ENCODE results near the gene CCN5.
A peak's percentile ranks its signal among the peaks of the same experiment; 100 is the strongest.

Gene CCN5

GRCh38 chr20:44746367-44747165, 31.4 kb downstream of the CCN5 start:
- Histone ChIP-seq H3K79me2 (ENCODE audit: control insufficient read depth, insufficient read depth, low read length, unreplicated experiment) (no peaks in the 10 kb centered on the region), H3K27me3 (ENCODE audit: insufficient read depth, low read length) (peaks cover 10% of the 10 kb centered on the region; the same call in 1 of the 2 replicates), H2AFZ (ENCODE audit: low read length, unreplicated experiment) (peak overlapping the region; percentile 61), H3K4me1 (ENCODE audit: control insufficient read depth, insufficient read depth, low read length, unreplicated experiment) (peaks cover 6% of the 10 kb centered on the region), H3K36me3 (ENCODE audit: insufficient read depth, low read length) (no peaks in the 10 kb centered on the region), H3K27ac (ENCODE audit: low read depth, low read length) (no peak overlapping the region), H3K4me3 (ENCODE audit: low read depth, low read length) (peak overlapping the region; percentile 79)

- Histone ChIP-seq H3K27me3 (ENCODE audit: insufficient read depth, low read length) (peaks cover 10% of the 10 kb centered on the region; the same call in 1 of the 2 replicates), H2AFZ (ENCODE audit: low read length, unreplicated experiment) (no peak overlapping the region)
Measured at GRCh38 chr20:44747166-44748004, 32.2 kb downstream of the CCN5 start.

GRCh38 chr20:44748005-44748370, 32.8 kb downstream of the CCN5 start:
- Histone ChIP-seq H3K27ac (ENCODE audit: low read depth, low read length) (no peak overlapping the region), H3K27me3 (ENCODE audit: insufficient read depth, low read length) (peaks cover 16% of the 10 kb centered on the region; the same call in 1 of the 2 replicates), H3K36me3 (ENCODE audit: insufficient read depth, low read length) (no peaks in the 10 kb centered on the region), H3K4me1 (ENCODE audit: control insufficient read depth, insufficient read depth, low read length, unreplicated experiment) (peaks cover 6% of the 10 kb centered on the region), H2AFZ (ENCODE audit: low read length, unreplicated experiment) (no peak overlapping the region), H3K4me3 (ENCODE audit: low read depth, low read length) (no peak overlapping the region), H3K79me2 (ENCODE audit: control insufficient read depth, insufficient read depth, low read length, unreplicated experiment) (no peaks in the 10 kb centered on the region)

More at GRCh38 chr20:44747166-44748004, 32.2 kb downstream of the CCN5 start:
- no peaks in the 10 kb centered on the region for H3K79me2 ChIP-seq (ENCODE audit: control insufficient read depth, insufficient read depth, low read length, unreplicated experiment)
- H3K27ac ChIP-seq (ENCODE audit: low read depth, low read length) = no peak overlapping the region
- no peaks in the 10 kb centered on the region for H3K36me3 ChIP-seq (ENCODE audit: insufficient read depth, low read length)
- no peak overlapping the region; the same call in 1 of the 2 replicates for H3K4me3 ChIP-seq (ENCODE audit: low read depth, low read length)
- H3K4me1 ChIP-seq (ENCODE audit: control insufficient read depth, insufficient read depth, low read length, unreplicated experiment) = peaks cover 6% of the 10 kb centered on the region

GRCh38 chr20:44750081-44750805, 35.1 kb downstream of the CCN5 start:
- Histone ChIP-seq H3K36me3 (ENCODE audit: insufficient read depth, low read length) (no peaks in the 10 kb centered on the region), H3K27ac (ENCODE audit: low read depth, low read length) (no peak overlapping the region), H3K27me3 (ENCODE audit: insufficient read depth, low read length) (peaks cover 25% of the 10 kb centered on the region; the same call in 1 of the 2 replicates), H3K4me3 (ENCODE audit: low read depth, low read length) (no peak overlapping the region), H3K4me1 (ENCODE audit: control insufficient read depth, insufficient read depth, low read length, unreplicated experiment) (peaks cover 6% of the 10 kb centered on the region), H2AFZ (ENCODE audit: low read length, unreplicated experiment) (no peak overlapping the region), H3K79me2 (ENCODE audit: control insufficient read depth, insufficient read depth, low read length, unreplicated experiment) (no peaks in the 10 kb centered on the region)

GRCh38 chr20:44752099-44752931, 37.1 kb downstream of the CCN5 start:
- H3K27me3 ChIP-seq (ENCODE audit: insufficient read depth, low read length) = peaks cover 15% of the 10 kb centered on the region; the same call in 1 of the 2 replicates
- no peaks in the 10 kb centered on the region for H3K36me3 ChIP-seq (ENCODE audit: insufficient read depth, low read length)
- no peak overlapping the region for H3K4me3 ChIP-seq (ENCODE audit: low read depth, low read length)
- H3K79me2 ChIP-seq (ENCODE audit: control insufficient read depth, insufficient read depth, low read length, unreplicated experiment) = no peaks in the 10 kb centered on the region
- no peak overlapping the region for H2AFZ ChIP-seq (ENCODE audit: low read length, unreplicated experiment)
- H3K27ac ChIP-seq (ENCODE audit: low read depth, low read length) = no peak overlapping the region
- peaks cover 2% of the 10 kb centered on the region for H3K4me1 ChIP-seq (ENCODE audit: control insufficient read depth, insufficient read depth, low read length, unreplicated experiment)

- Histone ChIP-seq H3K79me2 (ENCODE audit: control insufficient read depth, insufficient read depth, low read length, unreplicated experiment) (no peaks in the 10 kb centered on the region), H3K4me3 (ENCODE audit: low read depth, low read length) (no peak overlapping the region), H2AFZ (ENCODE audit: low read length, unreplicated experiment) (no peak overlapping the region), H3K36me3 (ENCODE audit: insufficient read depth, low read length) (no peaks in the 10 kb centered on the region), H3K27me3 (ENCODE audit: insufficient read depth, low read length) (peaks cover 24% of the 10 kb centered on the region; the same call in 1 of the 2 replicates), H3K27ac (ENCODE audit: low read depth, low read length) (no peak overlapping the region), H3K4me1 (ENCODE audit: control insufficient read depth, insufficient read depth, low read length, unreplicated experiment) (no peaks in the 10 kb centered on the region)
Measured at GRCh38 chr20:44754554-44754953, 39.4 kb downstream of the CCN5 start.

- no peak overlapping the region for H3K4me3 ChIP-seq (ENCODE audit: low read depth, low read length)
- H3K36me3 ChIP-seq (ENCODE audit: insufficient read depth, low read length) = no peaks in the 10 kb centered on the region
- no peaks in the 10 kb centered on the region for H3K79me2 ChIP-seq (ENCODE audit: control insufficient read depth, insufficient read depth, low read length, unreplicated experiment)
- H3K27ac ChIP-seq (ENCODE audit: low read depth, low read length) = no peak overlapping the region
- no peak overlapping the region for H2AFZ ChIP-seq (ENCODE audit: low read length, unreplicated experiment)
- no peaks in the 10 kb centered on the region for H3K4me1 ChIP-seq (ENCODE audit: control insufficient read depth, insufficient read depth, low read length, unreplicated experiment)
- peaks cover 35% of the 10 kb centered on the region; the same call in 1 of the 2 replicates for H3K27me3 ChIP-seq (ENCODE audit: insufficient read depth, low read length)
Measured at GRCh38 chr20:44756011-44756688, 41.0 kb downstream of the CCN5 start.

- no peak overlapping the region for H2AFZ ChIP-seq (ENCODE audit: low read length, unreplicated experiment)
- no peaks in the 10 kb centered on the region for H3K4me1 ChIP-seq (ENCODE audit: control insufficient read depth, insufficient read depth, low read length, unreplicated experiment)
- peaks cover 35% of the 10 kb centered on the region for H3K27me3 ChIP-seq (ENCODE audit: insufficient read depth, low read length)
- H3K79me2 ChIP-seq (ENCODE audit: control insufficient read depth, insufficient read depth, low read length, unreplicated experiment) = no peaks in the 10 kb centered on the region
- H3K27ac ChIP-seq (ENCODE audit: low read depth, low read length) = no peak overlapping the region
- no peak overlapping the region for H3K4me3 ChIP-seq (ENCODE audit: low read depth, low read length)
- no peaks in the 10 kb centered on the region for H3K36me3 ChIP-seq (ENCODE audit: insufficient read depth, low read length)
Measured at GRCh38 chr20:44756956-44757355, 41.8 kb downstream of the CCN5 start.

GRCh38 chr20:44758247-44759101, 43.3 kb downstream of the CCN5 start:
- Histone ChIP-seq H3K27me3 (ENCODE audit: insufficient read depth, low read length) (peaks cover 35% of the 10 kb centered on the region), H3K27ac (ENCODE audit: low read depth, low read length) (no peak overlapping the region), H2AFZ (ENCODE audit: low read length, unreplicated experiment) (no peak overlapping the region), H3K36me3 (ENCODE audit: insufficient read depth, low read length) (no peaks in the 10 kb centered on the region), H3K4me3 (ENCODE audit: low read depth, low read length) (no peak overlapping the region), H3K4me1 (ENCODE audit: control insufficient read depth, insufficient read depth, low read length, unreplicated experiment) (no peaks in the 10 kb centered on the region), H3K79me2 (ENCODE audit: control insufficient read depth, insufficient read depth, low read length, unreplicated experiment) (no peaks in the 10 kb centered on the region)
